CD4-positive, alpha-beta T cell treated with Interleukin-2 at 100 ng/mL for 4 hours (primary cell): ENCODE data around the gene TAF1A.

ENCODE experiments used
- DNase-seq: peaks from one replicate; pipeline ENCODE4 v3.0.0-alpha.2; 2020; ENCODE audit warnings: low spot score

Gene TAF1A

DNA sequence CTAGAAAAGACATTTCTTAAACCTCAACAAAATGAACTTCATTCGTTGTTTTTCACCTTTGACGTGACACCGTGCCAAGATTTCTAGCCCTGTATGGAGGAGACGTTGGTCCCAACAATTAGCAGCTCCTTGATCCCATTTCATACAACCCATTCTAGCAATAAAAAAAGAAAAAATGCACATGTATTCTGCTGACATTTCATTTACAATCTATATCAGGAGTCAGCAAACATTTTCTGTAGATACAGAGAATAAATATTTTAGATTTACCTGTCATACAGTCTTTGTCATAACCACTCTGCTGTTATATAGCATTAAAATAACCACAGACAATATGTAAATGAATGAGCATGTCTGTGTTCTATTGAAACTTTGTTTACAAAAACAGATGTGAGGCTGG, 7.0 kb upstream of the TAF1A start:
- no peak for DNase-seq

DNA sequence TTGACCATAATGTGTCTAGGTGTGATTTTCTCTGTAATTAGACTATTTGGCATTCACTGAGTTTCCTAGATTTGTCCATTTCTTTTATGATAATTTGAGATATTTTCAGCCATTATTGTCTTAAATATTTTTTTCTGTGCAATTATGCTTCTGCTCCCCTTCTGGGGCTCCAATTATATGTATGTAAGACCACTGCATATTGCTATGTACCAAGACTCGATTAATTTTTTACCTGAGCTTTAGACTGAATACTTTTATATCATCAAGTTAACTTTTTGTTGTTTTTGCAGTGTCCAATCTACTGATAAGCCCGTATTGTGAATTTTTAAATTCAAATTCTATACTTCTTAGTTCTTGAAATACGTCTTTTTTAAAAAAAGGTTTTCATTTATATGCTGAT, 5.1 kb upstream of the TAF1A start:
- DNase-seq = no peak

DNA sequence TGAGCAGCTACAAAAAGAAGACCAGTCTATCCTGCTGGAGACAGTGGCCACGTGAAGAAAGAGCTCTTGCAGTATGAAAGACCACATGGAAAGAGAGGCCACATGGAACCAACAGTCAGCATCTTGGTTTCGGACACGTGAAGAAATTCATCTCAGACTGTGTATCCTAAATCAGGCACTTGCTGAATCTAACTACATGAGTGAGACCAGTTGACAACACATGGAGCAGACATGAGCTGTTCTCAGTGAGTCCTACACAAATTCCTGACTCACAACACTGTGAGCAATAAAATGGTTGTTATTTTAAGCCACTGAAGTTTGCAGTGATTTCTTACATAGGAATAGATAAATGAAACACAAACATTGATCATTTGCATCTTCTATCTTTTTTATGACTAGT, 2.4 kb upstream of the TAF1A start:
- DNase-seq = no peak

DNA sequence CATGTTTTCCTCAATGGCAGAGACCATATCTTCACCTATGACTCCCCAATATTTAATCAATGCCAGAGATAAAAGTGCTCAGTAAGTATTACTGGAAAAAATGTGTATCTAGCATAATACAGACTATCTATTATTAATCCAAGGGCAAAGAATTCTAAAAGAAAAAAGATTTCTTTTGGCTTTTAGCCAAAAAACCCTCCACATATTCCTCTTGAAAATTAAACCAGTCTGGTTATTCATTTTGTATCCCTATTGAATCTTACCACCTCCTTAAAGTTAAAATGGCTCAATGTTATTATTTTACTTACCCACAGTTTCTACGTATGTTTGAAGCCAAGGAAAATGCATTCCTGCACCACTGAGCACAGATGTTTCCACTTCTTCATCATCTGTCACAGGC, 1.6 kb downstream of the TAF1A start:
- DNase-seq = no peak

DNA sequence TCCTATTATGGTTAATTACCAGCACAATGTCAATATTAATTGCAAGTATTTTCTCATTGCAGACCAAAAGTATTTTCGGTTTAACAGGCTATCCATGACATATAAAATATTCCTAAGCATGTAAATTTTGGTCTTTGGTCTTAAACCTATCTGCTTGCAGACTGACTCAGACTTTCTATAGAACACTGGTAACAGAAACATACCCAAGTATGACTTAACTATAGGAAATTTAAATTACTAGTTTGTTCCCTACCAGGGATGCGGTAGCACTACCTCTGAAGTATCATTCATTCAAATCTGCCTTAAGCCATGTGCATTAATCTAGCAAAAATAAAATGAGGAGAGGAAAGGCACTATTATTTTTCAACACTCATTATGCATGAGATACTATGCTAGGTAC, 2.9 kb downstream of the TAF1A start:
- DNase-seq = no peak

DNA sequence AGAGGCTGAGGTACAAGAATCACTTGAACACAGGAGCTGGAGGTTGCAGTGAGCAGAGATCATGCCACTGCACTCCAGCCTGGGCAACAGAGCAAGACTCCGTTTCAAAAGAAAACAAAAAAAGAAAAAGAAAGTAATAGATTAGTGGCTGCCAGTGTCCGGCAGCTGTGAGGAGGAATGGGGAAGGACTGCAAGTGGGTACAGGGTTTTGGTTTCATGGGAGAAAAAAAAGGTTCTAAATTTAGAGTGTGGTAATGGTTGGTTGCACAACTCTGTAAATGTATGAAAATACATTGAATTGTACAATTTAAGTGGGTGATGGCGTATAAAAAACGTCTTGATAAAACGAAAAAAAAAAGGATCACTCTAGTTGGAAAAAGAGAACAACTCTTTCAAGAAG, 6.7 kb downstream of the TAF1A start:
- no peak for DNase-seq

DNA sequence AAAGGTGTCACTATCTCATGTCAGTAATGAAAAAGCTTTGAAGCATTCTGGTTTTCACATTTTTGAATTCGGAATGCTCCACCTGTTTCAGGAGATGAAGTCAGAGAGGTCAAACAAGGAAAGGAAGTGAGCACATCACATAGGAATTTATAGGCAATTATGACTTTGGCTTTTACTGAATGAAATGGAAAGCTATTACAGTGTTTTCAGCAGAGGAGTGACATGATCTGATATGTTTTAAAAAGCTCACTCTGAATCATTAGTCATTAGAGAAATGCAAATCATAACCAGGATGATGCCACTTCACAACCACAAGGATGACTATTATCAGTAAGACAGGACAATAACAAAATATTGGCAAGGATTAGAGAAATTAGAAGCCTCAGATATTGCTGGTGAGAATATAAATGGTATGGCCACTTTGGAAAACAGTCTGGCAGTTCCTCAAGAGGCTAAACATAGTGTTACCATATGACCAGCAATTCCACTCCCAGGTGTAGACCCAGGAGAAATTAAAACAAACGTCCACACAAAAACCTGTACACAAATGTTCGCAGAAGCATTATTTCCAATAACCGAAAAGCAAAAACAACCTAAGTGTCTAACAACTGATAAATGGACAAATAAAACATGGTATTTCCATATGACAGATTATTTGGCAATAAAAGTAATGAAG, 7.5 kb downstream of the TAF1A start:
- no peak for DNase-seq

DNA sequence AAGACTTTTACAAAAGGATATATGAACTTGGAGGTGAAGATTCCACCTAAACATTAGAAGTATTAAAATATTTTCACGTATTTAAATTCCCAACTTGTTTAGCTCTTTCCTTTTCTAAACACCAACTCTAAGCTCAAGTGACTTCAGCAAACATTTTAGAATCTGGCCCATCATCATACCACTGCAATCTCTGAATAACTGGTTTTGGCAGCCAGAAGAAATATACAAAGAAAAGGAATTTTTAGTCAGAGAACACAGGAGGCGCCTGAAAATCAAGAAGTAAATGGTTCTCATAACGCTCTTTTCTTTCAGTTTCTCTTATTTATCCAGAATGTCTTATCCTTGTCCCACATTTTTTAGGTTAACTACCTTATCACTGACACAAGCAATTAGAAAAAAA, 10.4 kb downstream of the TAF1A start:
- DNase-seq = no peak

DNA sequence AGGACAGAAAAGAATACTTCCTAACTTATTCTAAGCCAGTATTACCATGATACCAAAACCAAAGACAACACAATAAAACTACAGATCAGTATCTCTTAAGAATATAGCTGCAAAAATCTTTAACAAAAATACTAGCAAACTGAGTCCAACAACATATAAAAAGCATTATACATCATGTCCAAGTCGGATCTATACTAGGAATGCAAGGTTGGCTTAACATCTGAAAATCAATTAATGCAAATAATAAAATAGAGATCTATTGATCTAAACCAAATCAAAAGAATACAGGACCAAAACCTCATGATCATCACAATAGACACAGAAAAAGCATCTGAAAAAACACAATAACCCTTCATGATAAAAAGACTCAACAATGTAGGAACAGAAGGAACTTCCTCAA, 18.9 kb downstream of the TAF1A start:
- no peak for DNase-seq

DNA sequence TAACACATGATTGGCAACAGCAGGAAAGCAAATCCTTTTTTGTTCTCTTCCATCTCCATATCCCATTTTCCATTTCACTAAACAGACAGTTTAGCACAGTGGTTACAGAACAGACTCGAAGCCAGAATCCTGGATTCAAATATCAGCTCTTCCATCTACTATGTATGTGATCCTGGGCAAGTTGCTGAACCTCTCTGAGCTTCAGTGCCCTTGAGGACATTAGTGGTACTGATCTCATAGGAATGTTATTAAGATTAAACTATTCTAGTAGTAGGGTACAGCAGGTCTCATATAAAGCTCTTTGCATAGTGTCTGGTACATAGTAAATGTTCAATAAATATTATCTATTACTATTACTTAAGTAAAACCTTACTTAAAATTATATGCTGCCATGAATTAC, 28.1 kb downstream of the TAF1A start:
- no peak for DNase-seq

DNA sequence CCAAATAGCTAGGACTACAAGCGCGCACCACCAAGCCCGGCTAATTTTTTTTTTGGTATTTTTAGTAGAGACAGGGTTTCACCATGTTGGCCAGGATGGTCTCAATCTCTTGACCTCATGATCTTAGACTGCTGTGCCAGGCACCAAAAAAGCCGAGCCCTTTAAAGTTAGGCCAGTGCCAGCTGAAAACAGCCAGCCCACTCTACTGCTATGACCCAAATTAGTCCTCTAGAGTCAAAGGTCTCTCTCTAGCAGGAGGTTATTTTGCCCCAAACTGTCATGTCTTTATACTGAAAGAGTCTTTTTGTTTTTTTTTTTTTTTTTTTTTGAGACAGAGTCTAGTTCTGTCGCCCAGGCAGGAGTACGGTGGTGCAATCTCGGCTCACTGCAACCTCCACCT, 32.2 kb downstream of the TAF1A start:
- DNase-seq = no peak

DNA sequence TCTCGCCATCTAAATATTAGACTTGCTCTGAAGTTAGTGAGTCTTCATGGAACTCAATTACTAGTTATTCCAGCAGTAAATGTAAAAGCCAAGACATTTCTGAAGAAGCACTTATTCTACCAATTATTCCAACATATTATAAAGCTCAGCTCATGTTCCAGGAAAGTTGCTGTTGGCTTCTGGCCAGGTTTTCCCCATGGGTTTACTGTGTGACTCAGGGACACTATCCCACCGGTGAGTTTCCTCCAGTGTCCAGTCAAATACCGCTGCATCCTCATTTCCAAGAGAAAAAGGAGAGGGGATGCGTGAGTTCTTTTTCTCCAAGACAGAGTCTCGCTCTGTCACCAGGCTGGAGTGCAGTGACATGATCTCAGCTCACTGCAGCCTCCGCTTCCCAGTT, 32.6 kb downstream of the TAF1A start:
- DNase-seq = no peak

DNA sequence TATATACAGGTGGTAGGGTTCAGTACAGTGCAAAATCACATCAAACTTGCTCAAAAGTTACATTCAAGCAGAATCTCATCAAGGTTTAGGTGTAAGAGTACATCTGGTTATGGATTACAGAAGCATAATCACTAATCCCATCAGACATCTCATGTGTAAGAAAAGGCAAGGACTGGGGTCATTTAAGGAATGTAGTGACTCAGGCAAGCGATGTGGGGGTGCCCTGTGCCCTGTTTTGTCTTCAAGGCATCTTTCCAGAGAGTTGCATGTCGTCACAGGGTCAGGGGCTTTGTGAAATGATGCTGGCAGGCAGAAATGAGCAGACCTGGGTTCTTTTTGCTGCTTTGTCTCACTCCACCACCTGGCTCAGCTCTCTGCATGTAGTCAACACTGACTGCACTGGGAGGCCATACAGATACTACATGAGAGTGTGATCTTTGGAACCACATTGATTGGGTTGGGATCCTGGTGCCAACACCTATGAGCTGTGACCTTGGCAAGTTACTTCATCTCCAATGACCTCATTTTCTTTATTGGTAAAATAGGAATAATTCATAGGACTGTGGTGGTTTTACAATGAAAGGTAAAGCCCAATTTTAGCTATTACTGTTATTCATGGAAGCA, 33.6 kb downstream of the TAF1A start:
- no peak for DNase-seq

DNA sequence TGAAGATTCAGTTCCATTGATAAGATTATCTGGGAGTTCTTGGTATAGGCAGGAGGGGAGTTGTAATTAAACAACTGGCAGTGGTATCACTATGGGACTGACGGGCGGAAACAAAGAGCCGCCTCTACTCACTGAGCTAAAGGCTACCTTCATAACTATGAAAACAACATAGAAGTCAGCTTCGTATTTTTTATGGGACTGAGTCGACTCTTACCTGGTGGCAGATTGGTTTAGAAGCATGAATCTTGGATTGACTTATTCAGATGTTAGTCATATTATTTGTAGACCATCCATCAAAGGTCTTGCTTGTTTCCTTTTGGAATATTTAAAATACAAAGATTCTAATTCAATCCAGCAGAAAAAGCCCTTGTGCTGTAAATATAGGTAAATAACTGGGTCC, 35.6 kb downstream of the TAF1A start:
- DNase-seq = no peak

DNA sequence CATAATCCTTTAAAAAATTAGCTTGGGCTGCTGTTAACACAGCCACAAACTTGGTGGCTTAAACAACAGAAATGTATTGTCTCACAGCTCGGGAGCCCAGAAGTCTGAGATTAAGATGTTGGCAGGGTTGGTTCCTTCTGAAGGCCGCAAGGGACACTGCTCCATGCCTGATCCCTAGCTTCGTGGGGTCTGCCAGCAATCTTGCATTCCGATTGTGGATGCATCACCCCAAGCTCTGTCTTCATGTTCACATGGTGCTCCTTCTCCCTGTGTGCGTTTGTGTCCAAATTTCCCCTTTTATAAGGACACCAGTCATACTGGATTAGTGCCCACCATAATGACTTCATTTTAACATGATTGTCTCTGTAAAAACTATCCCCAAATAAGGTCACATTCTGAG, 36.9 kb downstream of the TAF1A start:
- DNase-seq = no peak

DNA sequence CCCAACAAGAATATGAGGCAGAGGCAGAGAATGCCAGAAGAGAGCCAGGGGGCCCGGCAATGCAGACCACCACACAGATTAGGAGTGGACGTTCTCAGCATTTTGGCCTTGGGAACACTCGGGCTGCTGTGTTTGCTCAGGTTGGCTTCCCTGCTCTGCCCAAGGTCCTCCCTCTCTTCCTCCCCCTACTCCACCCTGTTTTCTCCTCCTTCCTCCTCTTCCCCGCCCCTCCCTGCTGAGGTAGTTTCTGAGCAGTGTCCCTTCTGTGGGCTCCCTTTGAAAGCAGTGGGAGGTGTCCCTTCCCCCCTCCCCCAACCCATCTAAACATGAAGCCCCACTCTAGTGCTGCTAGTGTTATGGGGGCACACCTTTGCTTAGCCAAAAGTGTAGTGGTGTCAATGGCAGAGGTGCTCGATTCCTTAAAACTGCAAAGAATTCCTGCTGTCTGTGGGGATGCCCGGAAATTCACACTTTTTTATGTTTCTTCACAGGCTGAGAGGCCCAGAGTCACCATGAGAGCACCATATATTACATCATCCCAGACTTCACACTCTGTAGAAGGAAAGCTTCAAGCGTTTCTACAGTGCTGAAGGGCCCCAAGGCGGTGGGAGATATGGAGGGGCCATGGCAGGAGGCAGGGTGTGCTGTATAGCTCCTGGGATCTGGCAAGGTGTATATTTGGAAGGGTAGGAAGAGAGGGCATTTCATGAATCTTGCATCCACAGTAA, 41.6 kb downstream of the TAF1A start, which contains the start of gene HHIPL2:
HHIPL2 (minus strand) TSS at position 161 of the 728 bp plus-strand sequence; CDS start at position 101, 60 bp downstream.
- no peak for DNase-seq

DNA sequence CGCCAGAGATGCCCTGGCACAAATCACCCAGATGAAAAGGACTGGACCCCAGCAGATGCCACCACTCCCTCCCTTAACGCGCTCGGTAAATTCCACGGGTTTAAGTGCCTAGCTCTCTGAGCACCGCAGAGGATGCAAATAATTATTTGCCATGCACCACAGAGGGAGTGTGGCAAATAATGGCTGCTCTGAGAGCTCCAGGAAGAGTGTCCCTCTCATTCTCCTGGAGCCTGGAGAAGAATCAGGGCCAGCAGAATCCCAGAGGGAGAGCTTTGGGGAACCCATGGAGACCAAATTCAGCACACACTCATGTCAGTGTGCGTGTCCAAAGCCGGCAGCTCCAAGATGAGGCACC, 42.5 kb downstream of the TAF1A start:
- DNase-seq = no peak

DNA sequence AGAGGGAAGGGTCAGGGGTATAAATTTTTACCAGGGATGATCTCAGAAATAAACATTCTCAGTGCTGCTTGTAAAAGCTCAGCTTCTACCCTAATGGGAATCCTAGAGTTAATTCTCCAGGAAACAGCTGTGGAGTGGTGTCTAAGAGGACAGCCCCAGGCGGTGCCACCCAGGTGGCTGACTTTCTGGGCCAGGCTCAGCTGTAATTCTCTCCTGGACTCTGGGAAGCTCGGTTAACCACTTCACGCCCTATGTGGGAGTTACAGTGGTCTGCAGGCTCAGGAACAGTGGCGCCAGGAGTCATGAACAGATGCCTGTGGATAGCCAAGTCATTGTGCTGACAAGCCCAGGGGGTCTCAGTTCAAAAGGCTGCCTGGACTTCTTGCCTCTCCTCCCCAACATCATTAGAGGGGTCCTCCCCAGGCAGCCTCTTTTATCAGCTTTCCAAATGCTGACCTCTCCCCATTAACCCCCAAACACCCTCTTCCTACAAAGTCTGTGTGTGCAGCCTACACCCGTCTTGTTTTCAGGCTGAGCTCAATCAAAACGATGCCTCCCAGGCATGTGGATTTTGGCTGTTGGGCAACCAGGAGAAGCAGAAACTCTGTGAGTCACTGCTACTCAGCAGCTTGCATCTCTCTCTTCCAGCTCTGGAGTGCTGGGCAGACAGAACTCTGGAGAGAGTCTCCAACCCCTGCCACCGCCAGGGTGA, 43.0 kb downstream of the TAF1A start:
- DNase-seq = no peak

DNA sequence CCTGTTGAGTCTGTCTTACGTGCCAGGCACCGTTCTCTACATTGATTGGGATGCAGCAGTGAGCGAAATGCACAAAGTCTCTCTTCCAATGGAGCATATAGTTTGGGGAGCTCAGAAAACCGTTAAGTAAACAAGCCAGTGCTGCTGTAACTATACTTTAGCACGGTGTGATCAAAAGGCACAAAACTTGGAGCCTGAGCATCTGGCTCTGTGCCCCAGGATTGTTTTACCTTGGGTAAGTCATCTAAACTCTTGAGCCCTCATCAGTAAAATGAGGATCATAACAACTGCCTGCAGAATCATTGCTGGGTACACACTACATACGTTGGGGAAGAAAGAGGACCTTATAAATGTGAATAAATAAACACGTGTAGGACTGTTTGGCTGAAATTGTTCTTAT, 43.6 kb downstream of the TAF1A start:
- DNase-seq = no peak

DNA sequence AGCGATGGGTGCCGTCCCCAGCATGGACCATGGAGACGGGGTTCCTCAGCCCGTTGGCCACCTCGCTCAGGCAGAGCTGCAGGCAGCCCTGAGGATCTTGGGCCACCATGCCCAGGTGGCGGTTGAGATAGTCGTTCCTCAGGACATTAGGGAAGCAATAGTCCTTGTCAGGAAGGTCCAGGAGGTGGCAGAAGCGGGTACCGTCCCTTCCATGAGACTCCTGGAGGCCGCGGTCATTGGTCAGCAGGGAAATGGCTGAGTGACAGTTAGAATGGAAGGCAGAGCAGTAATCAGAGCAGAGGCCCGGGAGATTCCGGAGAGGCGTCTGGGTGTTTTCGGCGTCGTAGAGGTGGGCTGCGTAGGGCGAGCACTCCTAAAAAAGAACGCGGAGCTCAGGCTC, 45.9 kb downstream of the TAF1A start:
- DNase-seq = no peak

DNA sequence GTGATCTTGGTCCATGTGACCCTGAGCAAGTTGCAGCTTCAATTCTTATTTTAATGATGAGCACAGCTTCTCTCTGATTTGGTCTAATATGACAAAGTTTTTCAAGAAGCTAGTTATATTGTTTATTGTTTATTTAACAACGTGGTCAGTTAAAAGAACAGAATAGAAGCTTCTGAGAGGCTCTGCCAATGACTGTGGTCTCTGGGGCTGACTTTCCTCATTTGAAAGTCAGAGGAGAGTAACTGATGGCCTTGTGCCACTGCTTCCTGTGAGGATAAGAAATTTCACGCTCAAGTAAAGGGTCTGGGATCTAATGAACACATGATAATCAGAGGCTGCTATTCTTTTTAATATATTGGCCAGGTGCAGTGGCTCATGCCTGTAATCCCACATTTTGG, 49.1 kb downstream of the TAF1A start:
- no peak for DNase-seq

DNA sequence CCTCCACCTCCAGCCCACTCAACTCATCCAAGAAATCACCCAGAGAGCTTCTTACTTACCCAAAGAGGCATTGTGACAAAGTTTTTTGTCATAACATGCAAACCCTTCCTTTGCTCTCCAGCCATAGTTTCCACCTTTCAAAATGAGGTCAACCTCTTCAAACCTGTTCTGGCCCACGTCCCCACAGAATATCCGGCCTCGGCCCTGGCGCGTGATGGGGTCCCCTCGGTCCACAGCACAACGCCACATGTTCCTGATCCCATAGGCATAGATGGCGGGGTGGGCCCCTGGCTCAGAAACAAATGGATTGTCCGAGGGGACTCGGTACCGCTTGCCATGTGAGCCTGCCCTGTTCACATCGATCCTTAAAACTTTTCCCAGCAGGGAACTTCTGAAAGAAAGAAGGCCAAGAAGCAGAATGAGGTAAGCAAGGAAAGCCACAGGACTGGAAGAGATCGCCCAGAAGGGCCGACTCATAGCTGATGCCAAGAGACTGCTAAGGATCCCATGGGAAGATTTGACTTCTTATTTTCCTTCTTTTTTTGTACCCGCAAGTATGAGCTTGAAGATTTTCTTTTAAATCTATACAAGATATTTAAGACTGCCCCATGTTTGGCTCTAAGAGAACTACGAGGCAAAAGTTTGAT, 49.7 kb downstream of the TAF1A start:
- no peak for DNase-seq
